HCT116 (cell line): ENCODE data around the gene PCCA.

Experiments
- CBX3 ChIP-seq: IDR thresholded peaks from 2 replicates; pipeline ENCODE4 v1.6.1; 2012; ENCODE audit warnings: low read depth
- CTCF ChIP-seq, 3 experiments: fragments of 200-600 bp in 1 of 3; sonication (generic) in 1 of 3; IDR thresholded peaks in 2 of 3; conservative IDR thresholded peaks in 1 of 3; 2 replicates each; pipeline ENCODE4 v1.5.1; 2012 to 2017; ENCODE audit warnings: low read depth in 2 of 3, low read length in 2 of 3, antibody characterized with exemption in 1 of 3, borderline replicate concordance in 1 of 3, control low read depth in 1 of 3, mild to moderate bottlenecking in 1 of 3, mixed read lengths in 1 of 3, mixed run types in 1 of 3, moderate library complexity in 1 of 3; ENCODE audit not compliant: insufficient read depth in 1 of 3
- EZH2 ChIP-seq: fragments of 200-600 bp; sonication (generic); IDR thresholded peaks from 2 replicates; pipeline ENCODE4 v1.6.1; 2017; ENCODE audit warnings: antibody characterized with exemption, mixed run types
- EZH2phosphoT487 ChIP-seq: fragments of 200-600 bp; IDR thresholded peaks from 2 replicates; pipeline ENCODE4 v1.6.1; 2018; ENCODE audit warnings: antibody characterized with exemption, borderline replicate concordance
- JUND ChIP-seq: IDR thresholded peaks from 2 replicates; pipeline ENCODE4 v1.6.1; 2012
- MAX ChIP-seq: IDR thresholded peaks from 2 replicates; pipeline ENCODE4 v1.6.1; 2012
- POLR2A ChIP-seq: IDR thresholded peaks from 2 replicates; pipeline ENCODE4 v1.7.0; 2011; ENCODE audit warnings: borderline replicate concordance; ENCODE audit not compliant: insufficient read depth, insufficient read length; ENCODE audit errors: extremely low read depth
- POLR2AphosphoS5 ChIP-seq: IDR thresholded peaks from 2 replicates; pipeline ENCODE4 v1.6.1; 2011; ENCODE audit warnings: mild to moderate bottlenecking, low read depth, low read length, moderate library complexity
- RAD21 ChIP-seq: IDR thresholded peaks from 2 replicates; pipeline ENCODE4 v1.6.1; 2012; ENCODE audit warnings: low read depth, mild to moderate bottlenecking
- SRF ChIP-seq: IDR thresholded peaks from 2 replicates; pipeline ENCODE4 v1.6.1; 2012; ENCODE audit warnings: low read depth
- TCF7L2 ChIP-seq: IDR thresholded peaks from 2 replicates; pipeline ENCODE4 v1.7.0; 2011; ENCODE audit warnings: borderline replicate concordance, inconsistent platforms; ENCODE audit not compliant: insufficient read depth, insufficient read length; ENCODE audit errors: extremely low read depth
- YY1 ChIP-seq: IDR thresholded peaks from 2 replicates; pipeline ENCODE4 v1.6.1; 2011; ENCODE audit warnings: low read length, low read depth, moderate library complexity, mild to moderate bottlenecking; ENCODE audit not compliant: insufficient replicate concordance; ENCODE audit errors: extremely low read depth
- ZNF274 ChIP-seq: fragments of 200-500 bp; sonication (Bioruptor generic); IDR thresholded peaks from 2 replicates; pipeline ENCODE4 v1.6.1; 2014; ENCODE audit warnings: mild to moderate bottlenecking, low read depth, low read length, inconsistent platforms
- TF ChIP-seq, protein P1 (sequence below): IDR thresholded peaks from 2 replicates; pipeline ENCODE4 v1.6.1; 2012

GRCh38 chr13:100438059-100438788 lies 349.3 kb downstream of the PCCA start:
- TF ChIP-seq MAX (no peak), CTCF (IDR thresholded peaks at IDR 0.05 in 2 of 3, conservative IDR thresholded peaks at IDR 0.05 in 1 of 3; ENCODE audit: borderline replicate concordance in 1 of 3, insufficient read depth in 1 of 3, low read depth in 2 of 3, low read length in 2 of 3) (no peak), POLR2AphosphoS5 (no peak), SRF (no peak), EZH2 (no peak), POLR2A (no peak), EZH2phosphoT487 (no peak), CBX3 (no peak), RAD21 (no peak), ZNF274 (no peak), JUND (no peak), TCF7L2 (no peak), YY1 (no peak)
- TF ChIP-seq, protein P1, sequence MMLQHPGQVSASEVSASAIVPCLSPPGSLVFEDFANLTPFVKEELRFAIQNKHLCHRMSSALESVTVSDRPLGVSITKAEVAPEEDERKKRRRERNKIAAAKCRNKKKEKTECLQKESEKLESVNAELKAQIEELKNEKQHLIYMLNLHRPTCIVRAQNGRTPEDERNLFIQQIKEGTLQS, result no peak
